DND-41 (cell line): ENCODE results near the gene CPNE6.
A peak's percentile ranks its signal among the peaks of the same experiment; 100 is the strongest.
"Not testable (repeated sequence)": the region's sequence is repeated elsewhere in the genome, so short reads cannot be mapped to it uniquely, and the experiment has no call there.

Experiments
- ATAC-seq: fragments of 200-7000 bp; cut with Tn5 transposase; 3 replicates; pipeline ENCODE4 v1.9.1; 2021; ENCODE audit warnings: low read depth; ENCODE audit not compliant: insufficient read depth
- DNase-seq: peaks from one replicate; pipeline ENCODE4 v3.0.0-alpha.2; 2020
- H2AFZ ChIP-seq: 2 replicates; pipeline ENCODE4 v1.6.0; 2012; ENCODE audit warnings: low read depth, low read length
- H3K27ac ChIP-seq: 2 replicates; pipeline ENCODE4 v1.5.1; 2012; ENCODE audit warnings: low read length, inconsistent platforms
- H3K27me3 ChIP-seq: fragments of 200-600 bp; sonication (generic); 2 replicates; pipeline ENCODE4 v1.6.0; 2012; ENCODE audit warnings: low read length, mild to moderate bottlenecking, inconsistent platforms; ENCODE audit not compliant: insufficient read depth, poor library complexity
- H3K36me3 ChIP-seq: 2 replicates; pipeline ENCODE4 v1.5.1; 2012; ENCODE audit warnings: low read length, inconsistent platforms; ENCODE audit not compliant: insufficient read depth
- H3K4me1 ChIP-seq: 2 replicates; pipeline ENCODE4 v1.5.1; 2012; ENCODE audit warnings: mild to moderate bottlenecking, low read length; ENCODE audit not compliant: insufficient read depth
- H3K4me2 ChIP-seq: 2 replicates; pipeline ENCODE4 v1.6.0; 2012; ENCODE audit warnings: mild to moderate bottlenecking, moderate library complexity, low read length, inconsistent platforms; ENCODE audit not compliant: insufficient read depth
- H3K4me3 ChIP-seq, 2 experiments: fragments of 200-600 bp in 1 of 2; shearing (Covaris generic) in 1 of 2; 2 replicates each; pipeline ENCODE4 v1.5.1; 2012 to 2016; ENCODE audit warnings: inconsistent platforms in 2 of 2, low read length in 2 of 2, mild to moderate bottlenecking in 2 of 2, low read depth in 1 of 2, moderate library complexity in 1 of 2
- H3K79me2 ChIP-seq: 2 replicates; pipeline ENCODE4 v1.6.0; 2012; ENCODE audit warnings: low read length, inconsistent platforms; ENCODE audit not compliant: insufficient read depth
- H3K9ac ChIP-seq: 2 replicates; pipeline ENCODE4 v1.6.0; 2012; ENCODE audit warnings: low read depth, mild to moderate bottlenecking, inconsistent platforms, low read length, moderate library complexity
- H3K9me3 ChIP-seq: 2 replicates; pipeline ENCODE4 v1.5.1; 2012; ENCODE audit warnings: low read length, moderate library complexity, mild to moderate bottlenecking, inconsistent platforms; ENCODE audit not compliant: insufficient read depth, severe bottlenecking
- H4K20me1 ChIP-seq: 2 replicates; pipeline ENCODE4 v1.6.0; 2012; ENCODE audit warnings: low read length; ENCODE audit not compliant: insufficient read depth
- CTCF ChIP-seq: IDR thresholded peaks from 2 replicates; pipeline ENCODE4 v1.5.1; 2012; ENCODE audit warnings: borderline replicate concordance, low read length, moderate library complexity, mild to moderate bottlenecking; ENCODE audit not compliant: poor library complexity, severe bottlenecking; ENCODE audit errors: extremely low read depth
- EZH2 ChIP-seq: IDR thresholded peaks from 3 replicates; pipeline ENCODE4 v1.6.1; 2012; ENCODE audit warnings: borderline replicate concordance, low read depth, mild to moderate bottlenecking, moderate library complexity, low read length, inconsistent platforms; ENCODE audit not compliant: severe bottlenecking

Gene CPNE6

DNA sequence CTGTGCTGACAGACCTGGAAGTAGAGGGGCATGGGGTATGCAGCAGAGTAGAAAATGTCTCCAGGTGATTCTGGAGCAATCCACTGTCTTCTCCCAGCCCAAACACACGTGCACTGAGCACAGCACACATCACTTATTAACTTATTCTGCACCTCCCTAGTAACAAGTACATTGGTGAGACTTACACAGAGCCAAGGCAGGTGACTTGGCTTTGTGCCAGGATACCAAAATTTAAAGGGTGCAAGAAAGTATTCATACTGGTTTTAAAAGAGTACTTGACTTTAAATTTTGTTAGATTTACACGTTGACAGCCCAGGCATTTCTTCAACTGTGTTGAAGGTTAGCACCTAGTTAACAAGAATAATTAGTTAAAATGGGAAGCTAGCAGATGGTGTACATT, 30.7 kb upstream of the CPNE6 start:
- H3K27me3 ChIP-seq, result no peaks in the 10 kb centered on the region
- peaks cover 14% of the 10 kb centered on the region for H3K4me1 ChIP-seq
- no peak for ATAC-seq
- no peaks in the 10 kb centered on the region for H3K9me3 ChIP-seq
- TF ChIP-seq EZH2, result no peak
- no peak for TF ChIP-seq CTCF
- H3K79me2 ChIP-seq, result no peaks in the 10 kb centered on the region
- no peaks in the 10 kb centered on the region for H4K20me1 ChIP-seq
- DNase-seq, result no peak
- H3K4me2 ChIP-seq, result no peak overlapping the region
- no peak overlapping the region for H2AFZ ChIP-seq
- H3K27ac ChIP-seq, result no peak overlapping the region
- H3K36me3 ChIP-seq, result no peaks in the 10 kb centered on the region
- H3K9ac ChIP-seq, result no peak overlapping the region
- H3K4me3 ChIP-seq, result no peak overlapping the region

DNA sequence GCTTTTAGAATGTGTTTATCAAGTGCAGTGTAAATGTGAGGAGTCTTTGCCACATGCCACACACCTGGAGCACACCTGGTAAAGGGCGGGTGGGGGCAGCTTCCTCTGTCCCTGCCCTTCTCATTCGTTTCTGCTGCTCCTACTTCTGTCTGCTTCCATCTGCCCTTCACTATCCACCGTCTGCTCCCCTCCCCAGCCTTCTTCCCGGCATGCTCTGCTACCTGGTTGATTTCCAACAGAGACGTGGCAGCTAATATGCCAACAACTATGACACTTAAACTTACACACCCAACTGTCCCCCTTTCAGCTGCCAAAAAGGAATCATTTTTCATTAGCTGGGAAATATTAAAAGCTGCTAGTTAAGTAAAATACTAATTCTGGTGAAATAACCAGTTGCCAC, 28.6 kb upstream of the CPNE6 start:
- Histone ChIP-seq H3K79me2 (no peaks in the 10 kb centered on the region), H3K27ac (no peak overlapping the region), H3K4me1 (no peaks in the 10 kb centered on the region; the same call in 1 of the 2 replicates), H3K9ac (no peak overlapping the region), H2AFZ (no peak overlapping the region), H3K4me3 (no peak overlapping the region), H3K36me3 (no peaks in the 10 kb centered on the region), H3K4me2 (no peak overlapping the region), H4K20me1 (no peaks in the 10 kb centered on the region), H3K9me3 (no peaks in the 10 kb centered on the region), H3K27me3 (no peaks in the 10 kb centered on the region)
- ATAC-seq, result no peak
- no peak for DNase-seq
- TF ChIP-seq EZH2, result no peak
- no peak for TF ChIP-seq CTCF

DNA sequence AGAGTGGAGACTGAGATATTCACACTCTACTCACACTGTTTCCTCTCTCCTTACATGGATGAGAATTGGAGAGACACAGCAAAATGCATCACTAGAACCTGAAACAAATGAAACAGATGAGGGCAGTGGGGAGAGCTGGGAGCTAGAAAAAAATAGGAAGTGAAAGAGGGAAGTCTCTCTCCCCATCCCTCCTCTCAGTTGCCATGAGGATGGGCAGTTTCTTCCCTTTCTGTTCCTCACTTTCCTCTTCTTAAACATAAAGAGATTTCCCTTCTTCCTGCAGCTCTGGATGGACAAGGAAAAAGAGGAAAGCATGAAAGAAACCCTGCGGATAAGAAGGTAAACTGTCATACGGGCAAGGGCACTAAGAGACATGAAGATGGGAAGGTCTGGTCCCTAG, 22.4 kb upstream of the CPNE6 start:
- H3K4me2 ChIP-seq, DNase-seq, H3K79me2 ChIP-seq, H3K27ac ChIP-seq, ATAC-seq, H2AFZ ChIP-seq, H3K4me3 ChIP-seq, H3K27me3 ChIP-seq, H3K9me3 ChIP-seq, H4K20me1 ChIP-seq, H3K36me3 ChIP-seq, H3K9ac ChIP-seq: not testable (repeated sequence)
- H3K4me1 ChIP-seq, result peaks cover 26% of the 10 kb centered on the region

DNA sequence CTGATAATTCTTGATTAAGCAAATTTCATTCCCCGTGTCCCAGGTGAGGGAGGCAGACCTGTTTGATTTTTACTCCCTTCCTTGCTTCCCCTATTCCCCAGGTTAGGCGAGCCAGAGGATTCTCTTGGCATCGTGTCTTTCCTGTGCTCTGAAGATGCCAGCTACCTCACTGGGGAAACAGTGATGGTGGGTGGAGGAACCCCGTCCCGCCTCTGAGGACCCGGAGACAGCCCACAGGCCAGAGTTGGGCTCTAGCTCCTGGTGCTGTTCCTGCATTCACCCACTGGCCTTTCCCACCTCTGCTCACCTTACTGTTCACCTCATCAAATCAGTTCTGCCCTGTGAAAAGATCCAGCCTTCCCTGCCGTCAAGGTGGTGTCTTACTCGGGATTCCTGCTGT, 20.6 kb upstream of the CPNE6 start:
- H3K4me1 ChIP-seq, result peaks cover 26% of the 10 kb centered on the region
- peak overlapping the region in 1 of 2 experiments; percentile 62; a peak in 1 of 4 replicates for H3K4me3 ChIP-seq
- H3K9ac ChIP-seq, result peak overlapping the region; percentile 76; the same call in 1 of the 2 replicates
- not testable (repeated sequence) for DNase-seq, H3K36me3 ChIP-seq, H3K9me3 ChIP-seq, H3K79me2 ChIP-seq, ATAC-seq, H4K20me1 ChIP-seq, H3K27me3 ChIP-seq, H3K27ac ChIP-seq
- H2AFZ ChIP-seq, result peak overlapping the region; percentile 80
- H3K4me2 ChIP-seq, result peak overlapping the region; percentile 78
